ENCODE data around the gene MAF.

Gene MAF

DNA sequence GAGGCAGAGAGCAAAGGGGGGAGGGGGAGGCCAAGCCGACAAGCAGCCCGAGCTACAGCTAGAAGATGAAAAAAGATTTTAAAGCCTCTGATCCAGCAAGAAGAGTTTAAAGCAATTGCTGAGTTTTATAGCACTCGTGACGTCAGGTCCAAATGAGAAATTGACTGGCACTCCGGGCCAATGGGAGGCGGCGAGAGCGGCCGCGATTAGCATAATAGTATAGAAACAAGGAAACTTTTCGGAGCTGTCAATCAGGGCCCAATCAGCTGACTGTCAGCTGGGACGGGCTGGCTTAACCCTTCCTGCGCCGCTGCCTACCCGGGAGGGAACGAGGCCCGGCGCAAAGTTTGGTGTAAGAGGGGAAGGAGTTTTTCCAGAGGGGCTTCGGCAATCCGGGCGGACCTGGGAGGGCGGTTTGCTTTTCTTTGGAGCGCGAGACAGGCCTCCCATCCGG, at the start of gene MAF:
TSS of gene MAF (minus strand) at position 100 of the 454 bp plus-strand sequence. CDS start 835 bp downstream, outside the sequence.
- DNase-seq, result peak; percentile 75

DNA sequence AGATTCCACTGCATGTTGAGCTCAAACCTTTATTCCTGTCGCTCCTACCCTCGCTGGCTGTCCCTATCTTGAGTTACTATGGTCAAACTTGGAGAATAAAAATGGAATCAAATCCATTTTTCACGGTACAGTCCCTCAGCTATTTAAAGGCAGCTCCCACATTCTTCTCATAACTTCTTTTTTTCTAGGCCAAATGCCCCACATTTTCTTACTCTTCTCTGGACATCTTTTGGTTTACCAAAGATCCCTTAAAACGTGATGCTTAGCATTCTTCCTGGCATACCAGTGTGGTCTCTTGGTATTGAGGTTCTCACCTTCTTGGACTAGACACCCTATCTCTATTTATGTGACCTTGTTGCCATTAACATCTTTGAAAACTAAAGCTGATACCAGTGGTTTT, 48.3 kb upstream of the MAF start:
- no peak for DNase-seq

DNA sequence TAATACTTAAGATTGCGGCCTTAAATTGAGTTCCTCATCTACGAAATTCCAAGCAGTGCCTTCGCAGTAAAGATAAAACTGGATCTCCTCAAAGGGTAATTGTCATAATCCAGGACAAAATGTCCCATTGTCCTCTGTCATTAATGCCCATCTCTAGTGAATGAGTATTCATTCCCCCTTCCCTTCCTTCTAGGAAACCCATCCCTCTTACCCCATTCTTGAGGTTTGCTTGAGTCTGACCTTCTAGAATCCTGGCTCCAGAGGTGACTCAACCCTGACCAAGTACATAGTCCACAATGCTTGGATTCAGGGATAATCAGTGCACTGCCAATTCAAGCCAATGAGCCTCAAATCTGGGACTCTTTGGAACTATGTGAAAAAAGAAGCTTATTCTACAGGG, 47.0 kb upstream of the MAF start:
- no peak for DNase-seq

DNA sequence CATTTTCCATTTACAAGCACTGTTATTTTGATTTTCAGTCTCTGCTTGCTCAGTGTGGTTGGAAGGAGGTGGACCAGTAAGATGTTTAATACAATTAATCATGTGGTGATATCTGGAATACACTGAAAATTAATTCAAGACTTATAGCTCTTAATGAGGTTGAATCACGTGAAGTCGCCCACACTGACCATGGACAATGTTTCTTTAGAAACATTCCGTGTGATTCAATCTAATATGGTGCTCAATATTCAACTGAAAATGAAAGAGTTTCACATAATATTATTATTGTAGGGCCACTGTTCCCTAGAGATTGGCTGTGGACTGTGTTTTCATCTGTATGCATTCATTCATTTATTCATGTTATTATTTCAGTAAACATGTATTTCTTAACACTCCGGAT, 45.2 kb upstream of the MAF start:
- no peak for DNase-seq

DNA sequence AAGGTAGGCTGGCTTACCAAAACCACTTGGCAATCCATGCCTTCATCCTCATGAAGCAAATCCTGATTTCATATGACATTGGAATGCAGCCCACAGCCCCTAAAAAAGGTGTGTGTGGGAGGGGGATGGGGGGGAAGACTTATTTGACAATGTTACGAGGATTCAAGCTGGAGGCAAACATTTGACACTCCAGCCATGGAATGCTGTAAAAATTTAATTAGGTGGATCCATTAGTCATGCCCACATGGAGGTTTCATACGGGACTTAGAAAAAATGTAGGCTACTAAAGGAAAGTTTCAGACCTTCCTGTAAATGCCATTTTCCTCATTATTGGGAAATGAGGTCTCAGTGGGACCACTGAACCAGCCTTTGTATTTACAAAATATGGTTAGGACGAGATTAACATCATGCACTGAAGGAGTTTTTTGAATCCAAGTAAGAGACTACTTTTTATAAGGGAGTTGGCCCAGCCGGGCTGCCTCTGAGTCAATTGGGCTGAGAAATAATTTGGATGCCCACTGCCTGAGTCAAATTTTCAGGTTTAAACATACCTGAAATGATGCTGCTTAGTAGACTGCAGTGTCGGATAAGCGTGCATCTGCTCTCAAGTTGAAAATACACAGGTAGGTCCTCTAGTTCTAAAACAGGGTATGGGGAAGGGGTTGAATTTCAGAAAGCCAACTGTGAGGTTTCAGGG, 44.6 kb upstream of the MAF start:
- DNase-seq, result no peak

DNA sequence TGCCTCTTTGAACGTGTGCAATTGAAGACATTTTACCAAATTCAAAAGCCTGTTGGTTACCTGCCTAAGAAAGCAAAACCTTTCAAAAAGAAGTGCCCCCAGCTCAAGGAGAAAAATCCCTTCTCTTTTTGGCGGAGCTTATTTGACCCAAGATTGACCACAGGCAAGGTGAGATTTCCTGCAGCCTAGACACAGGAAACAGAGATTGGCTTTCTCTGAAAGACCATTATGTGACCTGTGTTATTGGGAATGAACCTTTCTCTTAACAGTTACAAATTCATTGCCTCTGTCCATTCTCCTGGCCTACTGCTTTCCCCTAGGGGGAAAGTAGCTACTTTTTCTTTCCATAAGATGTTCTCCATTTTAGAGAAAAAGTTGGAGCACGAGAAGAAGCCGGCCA, 42.1 kb upstream of the MAF start:
- DNase-seq, result no peak

DNA sequence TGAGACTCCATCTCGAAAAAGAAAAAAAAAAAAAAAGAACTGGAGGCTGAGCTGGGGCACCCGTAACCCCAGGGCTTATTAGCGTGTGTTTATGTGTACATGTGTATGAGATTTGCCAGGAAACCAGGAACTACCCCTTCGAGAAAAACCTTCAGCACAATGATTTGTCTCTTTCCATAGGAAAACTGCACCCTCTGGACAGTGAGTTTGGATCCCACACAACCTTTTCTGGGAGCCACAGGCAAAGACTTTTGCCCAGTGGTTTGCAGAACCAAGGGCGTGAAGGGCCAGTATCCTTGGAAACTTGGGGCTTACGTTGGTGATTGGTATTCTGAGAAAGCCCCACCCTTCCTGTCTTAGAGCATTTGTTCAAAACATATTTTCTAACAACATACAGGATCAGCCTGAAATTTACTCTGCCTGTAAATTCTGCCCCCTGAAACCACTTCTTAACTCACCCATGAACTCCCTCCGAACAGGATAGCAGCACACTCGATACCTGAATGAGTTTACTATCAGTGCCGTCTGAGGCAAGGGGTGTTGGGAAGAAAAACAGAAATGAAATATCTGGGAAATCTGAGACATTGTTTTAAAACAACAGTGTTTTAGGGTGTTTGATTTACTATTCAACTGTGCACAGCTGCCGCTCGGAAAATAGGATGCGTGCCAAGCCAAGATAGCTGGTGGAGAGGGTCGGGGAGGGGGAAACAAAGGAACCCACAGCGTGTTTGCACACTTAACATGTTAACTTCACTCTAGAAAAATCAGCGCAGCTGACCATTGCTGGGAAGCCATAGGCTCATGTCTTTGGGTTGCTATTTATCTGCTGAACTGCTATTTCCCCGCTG, 40.2 kb upstream of the MAF start:
- DNase-seq, result no peak

DNA sequence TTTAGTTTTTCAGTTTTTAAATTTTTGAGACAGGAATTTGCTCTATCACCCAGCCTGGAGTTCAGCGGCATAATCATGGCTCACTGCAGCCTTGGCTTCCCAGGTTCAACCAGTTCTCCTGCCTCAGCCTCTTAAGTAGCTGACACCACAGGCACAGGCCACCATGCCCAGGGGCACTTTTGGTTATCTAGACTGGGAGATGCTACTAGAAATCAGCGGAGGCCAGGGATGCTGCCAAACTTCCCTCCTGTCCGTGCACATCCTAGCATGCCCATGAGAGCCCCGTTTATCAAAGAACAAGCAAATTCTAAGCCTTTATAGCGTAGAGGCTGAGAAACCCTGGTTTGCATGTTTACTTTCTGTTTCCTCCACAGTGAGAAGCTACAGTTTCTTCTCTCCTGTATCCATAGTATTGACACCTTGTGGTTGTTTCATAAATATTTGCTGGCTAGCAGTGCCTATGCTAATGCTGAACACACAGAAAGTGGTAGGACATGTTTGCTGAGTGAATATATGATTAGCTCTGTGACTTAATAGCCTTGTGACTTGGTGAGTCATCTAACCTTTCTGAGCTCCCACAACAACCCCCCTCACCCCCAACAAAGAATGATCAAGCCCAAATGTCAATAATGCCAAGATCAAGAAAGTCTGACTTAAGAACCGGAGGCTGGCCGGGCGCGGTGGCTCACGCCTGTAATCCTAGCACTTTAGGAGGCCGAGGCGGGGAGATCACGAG, 39.2 kb upstream of the MAF start:
- no peak for DNase-seq

DNA sequence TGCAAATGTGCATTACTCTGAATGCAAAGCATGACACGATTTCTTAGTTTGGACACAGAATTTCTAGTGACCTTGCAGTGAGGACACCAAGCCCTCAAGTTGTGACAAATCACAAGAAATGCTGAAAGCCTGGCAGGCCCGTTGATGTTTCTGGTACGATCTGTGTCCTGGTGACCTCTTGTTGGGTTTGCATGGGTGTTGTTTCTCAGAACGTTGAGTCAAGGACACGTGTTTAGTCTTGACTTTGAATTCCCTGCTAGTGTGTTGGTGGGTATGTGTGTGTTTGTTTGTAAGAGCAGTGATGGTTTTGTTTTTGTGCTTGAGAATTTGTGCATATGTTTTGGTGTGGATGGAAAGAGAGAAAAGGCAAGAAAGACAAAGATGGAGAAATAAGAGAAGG, 37.8 kb upstream of the MAF start:
- DNase-seq, result no peak

DNA sequence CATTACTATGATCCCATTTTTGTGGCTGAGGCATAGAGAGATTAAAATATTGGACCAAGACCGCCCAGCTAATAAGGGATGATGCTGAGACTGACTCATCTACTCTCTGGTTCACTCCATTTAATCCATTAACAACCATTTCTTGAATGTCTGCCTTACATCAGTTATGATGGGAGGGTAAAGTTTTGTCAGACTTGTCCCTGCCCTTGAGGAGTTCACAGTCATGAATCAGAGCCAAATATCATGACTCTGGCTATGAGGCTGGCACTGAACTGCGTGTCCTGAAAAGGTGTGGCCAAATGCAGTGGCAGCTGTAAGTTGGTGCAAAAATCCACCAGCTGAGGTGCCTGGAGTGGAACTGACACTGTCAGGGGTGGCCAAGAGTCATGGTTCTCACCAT, 35.0 kb upstream of the MAF start:
- no peak for DNase-seq

DNA sequence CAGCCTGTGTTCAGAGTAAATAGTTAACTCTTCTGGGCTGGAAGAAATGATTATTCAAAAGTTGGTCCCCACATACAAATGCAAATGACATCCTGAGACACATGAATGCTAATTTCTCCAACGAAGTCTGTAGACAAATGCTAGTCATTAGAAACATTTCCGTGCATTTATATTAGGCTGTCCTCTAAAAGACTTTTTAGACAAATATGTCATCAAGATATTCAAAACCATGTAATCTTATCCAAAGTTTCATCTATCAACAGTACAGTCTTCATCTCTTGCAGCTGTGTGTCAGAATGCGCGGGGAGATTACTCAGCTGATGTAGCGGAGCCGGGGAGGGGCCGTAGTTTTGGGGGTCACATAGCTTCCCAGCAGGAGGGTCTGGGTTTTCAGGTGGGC, 33.8 kb upstream of the MAF start:
- no peak for DNase-seq

DNA sequence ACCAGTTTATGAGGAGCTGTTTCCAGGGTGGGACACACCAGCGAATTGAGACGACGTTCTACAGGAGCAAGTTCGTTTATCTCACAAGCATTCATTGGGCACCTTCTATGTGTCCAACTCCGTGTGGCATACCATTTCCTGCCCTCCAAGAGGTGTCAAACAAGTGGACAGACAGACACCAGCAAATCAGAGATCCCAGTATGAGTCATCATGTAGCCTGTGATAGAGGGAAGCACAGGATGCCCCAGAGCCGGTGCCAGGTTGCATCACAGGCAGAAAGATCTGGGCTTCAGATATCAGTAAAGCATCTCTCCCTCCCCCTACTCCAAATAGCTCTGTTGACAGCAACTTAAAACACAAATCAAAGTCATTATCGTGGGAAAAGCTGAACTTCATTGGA, 31.8 kb upstream of the MAF start:
- DNase-seq, result no peak

DNA sequence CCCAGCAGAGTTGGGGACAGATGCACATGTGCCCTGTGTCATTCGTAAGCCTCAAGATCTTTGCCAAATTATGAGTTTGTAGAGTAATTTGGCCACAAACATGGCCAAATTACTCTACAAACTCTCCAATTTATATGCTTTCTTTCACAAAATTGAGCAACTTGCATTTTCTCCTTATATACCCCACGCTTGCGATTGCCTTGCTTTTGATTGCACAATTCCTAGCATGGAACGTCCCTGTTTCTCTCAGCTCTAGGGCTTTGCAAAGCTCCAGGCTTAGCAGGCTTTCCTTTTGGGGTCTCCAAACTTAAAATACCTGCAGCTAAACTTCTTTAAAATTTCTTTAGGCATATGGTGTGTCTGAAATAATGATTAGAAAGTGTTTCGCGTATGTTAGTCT, 28.5 kb upstream of the MAF start:
- no peak for DNase-seq

DNA sequence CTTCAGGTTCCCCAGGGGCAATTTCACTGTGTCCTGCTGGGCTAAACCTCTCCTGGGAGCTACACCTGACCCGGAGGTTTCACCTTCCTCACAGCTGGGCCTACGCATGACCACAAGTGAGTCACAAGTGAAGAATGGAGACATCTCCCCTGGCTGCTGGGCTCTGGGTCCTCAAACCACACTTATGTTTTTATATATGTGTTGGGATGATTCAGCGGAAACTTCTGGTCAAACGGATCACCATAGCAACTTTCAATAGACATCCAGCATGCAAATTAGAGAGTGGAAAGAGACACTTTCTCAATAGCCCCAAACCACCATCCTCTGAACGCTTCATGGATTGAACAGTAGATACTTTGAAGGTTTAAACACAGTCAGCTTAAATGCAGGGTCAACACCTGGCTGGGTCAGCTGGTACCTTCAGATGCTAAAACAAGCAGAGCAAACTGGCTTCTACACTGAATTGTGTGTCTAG, 28.0 kb upstream of the MAF start:
- no peak for DNase-seq

DNA sequence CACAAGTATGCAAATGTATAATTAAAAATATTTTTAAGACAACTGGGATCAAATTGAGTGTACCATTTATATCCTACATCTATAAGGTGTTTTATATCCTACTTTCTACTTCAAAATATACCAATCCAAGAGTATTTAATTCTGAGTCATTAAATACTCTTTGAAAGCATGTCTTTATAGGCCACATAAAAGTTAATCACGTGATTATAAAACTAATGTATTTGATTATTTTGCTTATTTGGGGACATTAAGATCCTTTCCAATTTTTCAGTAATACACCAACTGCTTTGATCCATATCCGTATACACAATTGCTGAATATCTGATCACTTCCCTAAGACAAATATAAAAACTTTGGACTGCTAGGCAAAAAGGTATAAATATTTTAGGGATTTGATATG, 26.6 kb upstream of the MAF start:
- no peak for DNase-seq

DNA sequence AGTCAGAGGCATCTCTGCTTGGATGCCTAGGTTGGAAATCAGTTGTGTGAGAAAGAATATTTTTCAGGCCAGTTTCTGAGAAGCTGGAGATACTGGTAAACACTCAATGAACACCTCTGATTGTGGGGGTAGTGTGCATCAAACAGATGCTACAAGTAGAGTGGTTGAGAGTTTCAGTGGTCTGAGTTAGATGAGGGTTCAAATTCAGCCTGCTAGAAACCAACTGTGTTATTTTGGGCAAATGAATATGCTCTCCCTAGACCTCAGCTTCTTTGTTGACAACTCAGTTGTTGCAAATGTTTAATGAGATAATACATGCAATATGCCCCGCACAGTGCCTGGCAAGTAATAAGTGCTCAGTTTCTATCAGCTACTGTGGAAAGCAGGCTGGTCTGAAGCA, 25.2 kb upstream of the MAF start:
- no peak for DNase-seq

DNA sequence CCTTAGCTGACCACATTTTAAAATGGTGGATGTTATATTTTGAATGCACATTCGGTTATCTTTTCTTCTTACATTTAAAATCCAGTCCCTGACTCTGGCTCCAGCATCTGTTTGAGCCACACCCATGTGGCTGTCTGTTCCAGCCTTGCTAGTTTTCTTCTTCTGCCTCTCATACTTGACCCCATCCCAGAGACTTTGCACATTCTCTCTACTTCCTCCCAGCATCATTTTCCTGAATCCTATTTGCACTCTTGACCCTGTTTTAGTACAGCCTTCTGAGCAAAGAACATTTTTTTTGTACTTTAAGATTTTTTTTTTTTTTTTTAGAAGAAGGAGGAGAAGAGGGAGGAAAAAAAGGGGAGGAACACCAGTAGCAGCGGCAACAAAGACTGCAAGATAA, 23.3 kb upstream of the MAF start:
- DNase-seq, result no peak

DNA sequence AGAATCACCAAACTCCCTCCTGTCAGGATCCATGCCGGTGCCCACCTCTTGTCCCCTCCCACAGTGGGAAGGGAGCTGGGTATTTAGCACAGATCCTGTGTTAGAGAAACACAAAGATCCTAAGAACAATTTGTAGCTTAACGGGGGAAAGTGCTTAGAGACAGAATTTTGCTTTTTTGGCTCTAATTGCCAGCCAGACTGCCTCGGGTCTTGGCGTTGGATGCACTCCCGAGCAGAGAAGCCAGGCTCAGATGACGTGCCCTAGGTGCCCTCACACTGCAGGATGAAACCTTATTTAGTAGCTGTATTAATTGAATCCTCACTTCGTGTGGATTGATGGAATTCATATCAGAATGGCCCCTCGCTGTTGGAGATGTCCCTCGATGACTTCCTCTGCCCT, 22.5 kb upstream of the MAF start:
- no peak for DNase-seq

DNA sequence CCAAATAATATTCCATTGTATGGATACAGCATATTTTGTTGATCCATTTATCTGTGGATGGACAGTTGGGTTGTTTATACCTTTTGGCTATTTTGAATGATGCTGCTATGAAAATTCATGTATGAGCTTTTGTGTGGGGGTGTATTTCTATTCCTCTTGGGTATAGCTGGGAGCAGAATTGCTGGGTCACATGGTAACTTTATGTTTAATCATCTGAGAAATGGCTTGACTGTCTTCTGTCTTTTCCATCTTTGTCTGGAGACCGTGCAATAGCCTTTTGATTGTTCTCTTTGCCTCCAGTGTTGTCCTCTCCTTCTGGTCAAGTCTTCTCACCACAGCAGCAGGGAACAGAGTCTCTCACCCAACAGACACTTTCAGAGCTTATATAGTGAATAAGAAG, 20.5 kb upstream of the MAF start:
- no peak for DNase-seq

DNA sequence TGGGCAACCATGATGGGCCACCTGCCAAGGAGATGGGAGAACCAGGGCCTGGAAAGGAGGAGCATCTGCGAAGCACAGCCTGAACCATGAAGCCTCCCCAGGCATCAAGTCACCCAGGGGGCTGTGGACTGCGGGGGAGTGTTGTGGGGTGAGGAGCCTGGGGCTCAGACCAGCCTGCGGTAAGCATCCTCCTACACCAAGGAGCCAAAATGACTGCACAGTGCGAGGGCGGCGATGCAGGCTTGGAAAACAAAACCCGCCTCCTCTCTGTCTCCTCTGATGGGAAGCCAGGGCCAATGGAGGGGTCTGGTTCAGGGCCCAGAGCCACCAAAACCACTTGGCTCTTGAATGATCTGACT, 18.1 kb upstream of the MAF start:
- no peak for DNase-seq

DNA sequence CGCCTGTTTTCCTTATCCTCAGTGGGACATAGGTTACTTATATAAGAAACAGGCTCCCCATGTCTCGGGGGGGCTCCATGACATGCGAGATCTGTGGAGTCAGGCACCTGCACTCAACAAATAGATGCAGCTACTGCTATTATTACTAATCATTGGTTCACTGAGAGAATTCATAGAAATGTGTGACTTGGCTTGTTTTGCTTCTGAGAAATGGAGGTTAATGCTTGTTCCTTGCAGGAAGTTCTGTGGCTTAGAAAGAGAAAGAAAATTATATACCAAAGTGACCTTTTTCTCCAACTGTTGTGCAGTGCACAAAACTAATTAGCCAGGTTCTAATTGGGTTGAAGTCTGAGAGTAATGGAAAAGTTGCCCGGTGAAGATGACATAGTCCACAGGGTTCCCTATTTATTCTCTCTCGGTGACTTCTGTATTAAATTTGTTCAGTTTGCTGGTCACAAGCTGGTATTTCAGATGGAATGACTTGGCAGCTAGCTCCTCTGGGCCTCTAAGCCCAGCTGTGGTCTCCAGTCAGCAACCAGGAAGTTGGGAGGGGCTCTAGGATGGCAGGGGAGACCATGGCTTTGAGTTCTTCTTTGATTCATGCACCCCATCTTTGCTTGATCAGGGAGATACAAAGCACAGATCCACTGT, 17.6 kb upstream of the MAF start:
- DNase-seq, result no peak

DNA sequence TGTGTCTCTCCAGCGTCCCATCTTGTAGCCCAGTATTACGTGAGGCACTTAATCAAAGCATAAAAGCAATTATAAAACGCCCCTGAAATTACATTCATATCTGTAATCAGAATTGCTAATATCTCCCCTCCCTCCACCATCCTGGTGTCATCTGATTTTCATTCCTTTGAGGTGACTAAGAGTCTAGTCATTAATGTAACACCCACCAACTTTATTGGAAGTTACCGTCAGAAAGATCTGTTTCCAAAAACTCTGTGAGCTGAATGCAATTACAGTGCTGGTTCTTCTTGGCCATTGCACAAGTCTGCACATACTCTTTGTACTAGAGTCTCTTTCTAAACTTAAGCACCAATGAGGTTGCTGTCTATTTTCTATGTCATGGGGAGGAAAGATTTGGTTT, 12.5 kb upstream of the MAF start:
- DNase-seq, result no peak

DNA sequence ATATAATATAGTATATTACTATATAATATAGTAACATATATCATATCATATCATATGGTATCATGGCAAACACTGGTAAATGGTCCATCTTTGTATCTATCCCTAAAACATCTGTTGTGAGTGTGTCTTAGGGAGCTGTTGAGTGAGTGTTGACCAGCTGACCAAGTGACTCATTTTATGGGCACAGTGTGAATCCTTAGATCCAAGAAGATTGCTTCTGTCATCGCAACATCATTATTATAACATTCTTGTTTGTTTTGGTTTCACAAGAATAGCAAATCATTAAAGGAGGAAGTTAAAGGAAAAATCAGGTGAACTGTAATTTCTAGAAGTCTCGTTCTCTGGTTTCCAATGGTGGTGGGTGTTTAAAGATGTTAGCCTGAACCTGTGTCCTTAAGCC, 11.7 kb upstream of the MAF start:
- no peak for DNase-seq
